ENCODE results near the gene PLSCR2.
"Not testable (repeated sequence)": the region's sequence is repeated elsewhere in the genome, so short reads cannot be mapped to it uniquely, and the experiment has no call there.

Gene PLSCR2

DNA sequence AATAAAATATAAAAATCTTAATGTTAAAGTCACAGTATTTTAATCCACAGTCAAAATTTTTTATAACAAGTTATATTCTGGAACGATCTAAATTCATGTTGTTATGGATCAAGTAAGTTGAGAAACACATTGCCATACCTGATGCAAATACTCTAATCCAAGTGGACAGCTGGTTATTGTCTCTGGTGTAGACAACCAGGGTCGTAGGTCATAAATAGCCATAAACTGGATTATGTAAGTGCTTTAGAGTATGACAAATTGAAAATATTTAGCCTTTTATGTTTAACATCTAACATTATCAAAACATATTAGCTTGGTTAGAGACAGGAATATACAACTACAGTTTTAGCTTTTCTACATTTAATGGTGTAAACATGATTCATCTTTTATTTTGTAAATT lies 53.0 kb downstream of the PLSCR2 start:
- no peak for DNase-seq (ENCODE audit: low read depth in 2 of 2)

DNA sequence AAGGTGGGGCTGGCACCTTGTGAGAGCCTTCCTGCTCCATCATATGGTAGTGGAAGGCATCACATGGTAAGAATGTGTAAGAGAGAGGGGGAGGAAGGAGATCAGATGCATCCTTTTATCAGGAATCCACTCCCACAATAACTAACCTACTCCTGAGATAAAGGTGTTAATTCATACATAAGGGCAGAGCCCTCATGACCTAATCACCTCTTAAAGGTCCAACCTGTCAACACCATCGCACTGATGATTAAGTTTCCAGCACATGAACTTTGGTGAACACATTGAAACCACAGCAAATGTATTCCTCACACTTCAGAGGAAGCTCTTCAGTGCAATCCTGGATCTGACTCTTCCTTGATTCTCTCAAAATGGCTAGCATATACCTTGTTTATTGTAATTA lies 55.4 kb downstream of the PLSCR2 start:
- no peak for DNase-seq (ENCODE audit: low read depth in 2 of 2)

DNA sequence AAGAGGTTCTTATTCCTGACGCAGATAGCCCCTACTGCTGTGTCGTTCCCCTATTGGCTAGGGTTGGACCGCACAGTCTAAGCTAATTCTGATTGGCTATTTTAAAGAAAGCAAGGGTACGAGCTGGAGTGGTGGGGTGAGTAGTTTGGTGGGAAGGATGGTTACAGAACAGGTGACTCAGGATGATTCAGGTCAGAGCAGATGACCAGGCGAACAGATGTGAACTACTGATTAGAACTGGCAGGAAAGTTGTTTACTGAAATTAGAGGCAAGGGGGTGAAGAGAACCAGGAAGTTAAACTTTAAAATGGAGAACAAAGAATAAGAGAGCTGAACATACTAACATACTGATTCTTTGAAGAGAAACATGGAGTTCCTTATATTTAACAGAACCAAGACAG lies 56.6 kb downstream of the PLSCR2 start:
- not testable (repeated sequence) for DNase-seq (ENCODE audit: low read depth in 2 of 2)

DNA sequence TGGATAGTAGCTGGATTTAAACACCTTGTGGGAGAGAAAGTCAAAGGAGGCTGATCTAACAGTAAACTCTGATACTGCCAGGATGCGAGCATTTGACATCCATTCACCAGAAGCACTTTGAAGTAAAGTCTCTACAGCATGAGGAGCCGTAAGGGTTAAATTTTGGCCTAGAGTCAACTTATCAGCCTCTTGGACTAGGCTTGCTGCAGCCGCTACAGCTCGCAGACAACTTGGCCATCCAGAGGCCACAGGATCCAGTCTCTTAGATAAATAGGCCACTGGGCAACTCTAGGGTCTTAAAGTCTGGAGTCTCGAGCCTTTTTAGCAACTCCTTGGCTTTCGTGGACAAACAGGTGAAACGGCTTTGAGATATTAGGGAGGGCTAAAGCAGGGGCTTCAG lies 61.4 kb downstream of the PLSCR2 start:
- DNase-seq (ENCODE audit: low read depth in 2 of 2), result no peak

DNA sequence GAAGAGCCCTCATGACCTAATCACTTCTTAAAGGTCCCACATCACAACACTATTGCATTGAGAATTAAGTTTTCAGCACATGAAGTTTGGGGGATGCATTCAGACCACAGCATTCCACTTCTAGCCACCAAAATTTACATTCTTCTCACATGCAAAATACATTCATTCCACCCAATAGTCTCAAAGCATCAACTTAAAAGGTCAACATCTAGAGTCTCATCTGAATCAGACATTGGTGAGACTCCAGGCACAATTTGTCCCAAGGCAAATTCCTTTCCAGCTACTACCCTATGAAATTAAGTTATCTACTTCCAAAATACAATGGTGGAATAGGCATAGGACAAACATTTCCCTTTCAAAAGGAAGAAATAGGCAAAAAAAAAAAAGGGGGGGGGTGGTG lies 64.9 kb downstream of the PLSCR2 start:
- DNase-seq (ENCODE audit: low read depth in 2 of 2), result no peak

DNA sequence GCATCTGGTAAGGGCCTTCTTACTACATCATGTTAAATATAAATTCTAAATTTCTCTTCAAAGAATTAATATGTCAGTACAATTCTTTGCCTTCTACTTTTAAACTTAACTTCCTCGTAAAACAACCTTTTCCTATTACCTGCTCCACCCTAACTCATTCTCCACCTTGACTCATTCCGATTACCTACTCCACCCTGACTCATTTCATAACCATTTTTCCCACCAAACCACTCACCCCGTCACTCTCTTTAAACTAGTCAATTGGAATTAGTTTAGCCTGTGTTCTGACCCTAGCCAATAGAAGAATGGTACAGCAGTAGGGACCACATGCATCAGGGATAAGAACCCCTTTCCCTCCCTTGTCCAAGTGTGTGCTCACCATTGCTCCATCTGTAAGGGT lies 65.6 kb downstream of the PLSCR2 start:
- DNase-seq (ENCODE audit: low read depth in 2 of 2), result no peak

DNA sequence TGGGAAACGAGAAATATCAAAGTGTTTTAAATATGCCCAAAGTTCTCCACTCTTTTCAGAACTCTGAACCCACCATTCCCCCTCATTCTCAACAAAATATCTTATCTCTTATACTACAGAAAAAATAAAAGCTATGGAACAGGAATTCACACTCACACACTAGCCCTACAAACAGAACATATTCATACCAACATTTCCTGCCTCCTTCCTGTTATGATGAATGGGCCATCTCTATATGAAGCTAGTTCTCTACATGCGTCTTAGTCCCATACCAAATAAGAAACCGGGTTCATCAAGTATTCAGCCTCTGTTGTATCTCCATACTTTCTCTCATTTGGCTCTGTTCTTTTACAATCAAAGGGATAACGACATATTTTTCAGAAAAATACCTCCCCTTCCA lies 72.6 kb downstream of the PLSCR2 start:
- DNase-seq (ENCODE audit: low read depth in 2 of 2), result no peak

DNA sequence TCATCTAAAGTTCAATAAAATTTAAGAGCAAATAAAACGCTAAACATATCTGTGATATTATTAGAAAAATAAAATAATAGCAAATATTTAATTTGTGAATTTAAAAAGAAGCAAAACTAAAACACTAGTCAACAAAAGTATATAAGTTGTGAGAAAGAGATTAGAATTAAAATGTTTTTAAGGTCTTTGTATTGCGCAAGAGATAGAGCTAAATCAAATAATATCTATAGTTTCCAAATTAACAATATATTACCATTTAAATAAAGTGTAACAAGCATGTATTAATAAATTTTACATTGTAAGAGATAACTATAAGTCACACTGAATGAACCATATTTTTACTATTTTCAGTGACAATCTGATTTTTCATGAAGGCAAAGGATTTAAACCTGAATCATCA lies 74.2 kb downstream of the PLSCR2 start:
- DNase-seq (ENCODE audit: low read depth in 2 of 2), result no peak

DNA sequence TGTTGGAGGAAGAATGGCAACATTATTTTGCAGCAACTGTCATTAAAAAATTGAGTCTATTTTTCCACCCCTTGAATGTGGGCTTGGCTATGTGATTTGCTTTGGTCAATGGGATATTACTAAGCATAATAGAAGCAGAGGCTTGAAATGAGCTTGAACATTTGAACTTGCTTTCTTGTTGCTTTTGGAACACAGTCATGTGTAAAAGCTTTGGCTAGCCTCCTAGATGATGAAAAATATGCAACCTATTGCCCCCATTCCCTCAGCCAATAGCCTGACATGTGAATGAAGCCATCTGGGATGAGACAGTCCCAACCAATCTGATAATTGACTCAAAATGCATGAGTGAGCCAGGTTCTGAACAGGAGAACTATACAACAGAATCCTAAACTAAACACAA lies 78.4 kb downstream of the PLSCR2 start:
- no peak for DNase-seq (ENCODE audit: low read depth in 2 of 2)

DNA sequence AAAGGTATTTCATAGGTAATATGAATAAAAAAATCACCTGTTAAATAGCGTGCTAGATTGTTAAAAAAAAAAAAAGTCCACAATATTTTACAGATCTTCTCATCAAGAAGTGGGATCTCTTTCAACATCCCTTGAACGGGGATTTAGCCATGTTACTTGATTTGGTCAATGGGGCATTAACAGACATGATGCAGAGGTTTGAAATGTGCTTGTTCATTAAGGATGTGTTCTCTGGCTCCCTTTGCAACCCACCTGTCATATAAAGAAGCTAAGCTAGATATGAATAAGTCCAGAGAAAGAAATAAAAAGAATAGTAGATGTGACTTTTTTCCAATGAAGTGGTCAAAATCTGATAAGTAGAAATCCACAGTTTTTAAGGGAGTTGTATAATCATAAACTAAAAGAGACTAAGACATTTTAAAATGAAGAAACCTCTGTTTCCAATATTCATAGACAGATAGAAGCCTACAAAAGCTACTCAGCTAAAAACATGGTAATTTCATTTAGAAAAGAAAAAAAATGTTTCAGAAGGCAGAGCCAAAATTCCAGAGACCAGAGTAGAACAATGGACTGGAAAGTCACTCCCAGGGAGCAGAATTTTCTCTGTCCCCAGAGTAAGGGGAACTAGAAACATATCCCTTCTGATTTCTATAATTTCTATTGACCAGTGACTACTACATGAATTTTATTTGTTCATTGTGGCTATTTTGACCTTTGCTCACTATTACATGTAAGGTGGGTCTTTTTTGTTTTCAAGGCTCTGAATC lies 79.2 kb downstream of the PLSCR2 start:
- no peak for DNase-seq (ENCODE audit: low read depth in 2 of 2)

DNA sequence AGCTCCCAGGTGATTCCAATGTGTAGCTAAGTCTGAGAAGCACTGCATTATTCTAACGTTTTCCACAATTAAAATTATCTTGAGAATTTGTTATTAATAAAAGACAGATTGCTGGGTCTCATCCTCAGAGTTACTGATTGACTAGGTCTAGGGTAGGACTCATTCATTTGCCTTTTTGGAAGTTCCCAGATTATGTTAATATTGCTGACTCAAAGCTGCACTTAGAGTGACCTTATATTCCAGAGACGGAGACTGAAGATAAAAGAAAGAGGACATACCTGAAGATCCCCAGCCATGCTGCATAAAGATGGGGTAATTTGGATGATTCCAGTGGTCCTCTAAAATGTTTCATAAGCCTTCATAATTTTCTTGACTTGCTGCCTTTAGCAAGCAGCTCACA lies 81.8 kb downstream of the PLSCR2 start:
- no peak for DNase-seq (ENCODE audit: low read depth in 2 of 2)

DNA sequence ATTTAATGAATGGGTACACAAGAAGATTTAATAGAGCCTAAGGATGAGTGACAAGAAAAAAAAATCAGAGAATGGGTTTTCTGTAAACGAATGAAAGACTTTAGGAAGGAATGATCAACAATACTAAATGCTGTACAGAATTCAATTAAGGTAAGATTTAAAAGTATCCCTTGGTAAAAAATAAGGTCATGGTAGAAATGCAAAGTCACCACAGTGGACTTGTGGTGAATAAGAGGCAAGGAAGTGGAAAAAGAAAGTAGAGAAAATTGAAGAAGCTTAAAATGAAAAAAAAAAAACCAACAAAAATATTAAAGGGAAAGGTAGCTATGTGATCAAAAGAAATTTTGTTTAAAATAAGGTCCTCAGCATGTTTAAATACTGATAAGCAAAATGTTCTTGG lies 82.4 kb downstream of the PLSCR2 start:
- no peak for DNase-seq (ENCODE audit: low read depth in 2 of 2)

DNA sequence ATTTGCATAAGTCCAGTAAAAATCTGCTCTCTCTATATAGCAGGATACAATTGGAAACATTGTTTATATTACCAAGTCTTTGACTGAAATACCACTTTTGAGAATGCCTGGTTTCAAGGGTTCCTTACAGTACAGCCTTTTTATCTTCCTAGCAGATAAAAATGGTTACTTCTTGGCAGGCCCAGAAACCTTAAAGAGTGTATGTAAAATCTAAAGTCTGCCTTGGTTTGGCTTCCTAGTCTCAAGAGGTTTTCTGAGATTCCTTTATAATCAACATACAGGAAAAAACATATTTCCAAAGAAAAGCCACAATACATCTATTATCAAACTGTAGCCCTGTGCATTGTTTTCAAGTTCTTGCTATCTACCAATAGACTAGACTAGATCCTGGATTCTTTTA lies 84.6 kb downstream of the PLSCR2 start:
- DNase-seq (ENCODE audit: low read depth in 2 of 2), result no peak

Measured in stimulated activated CD8-positive, alpha-beta memory T cell treated with anti-CD3 and anti-CD28 coated beads, Interleukin-15, amount 100 ng/mL, for 4 hours (primary cell).